Tongue (tissue), 2 donors: ENCODE results near the gene SLCO2A1. TPM values are rescaled to one million over a fixed set of nuclear protein-coding genes. Genes with fewer than 3 reads are reported as not detected.

ENCODE experiments used
- DNase-seq: peaks from one replicate; pipeline ENCODE4 v3.0.0-alpha.2; 2015
- total RNA-seq: library from RNA; depleted of rRNA; stranded (reverse); fragments of >200 nt; gene quantifications from one replicate; pipeline ENCODE4 v1.2.3, GENCODE V29; 2014

The SLCO2A1 gene
- total RNA-seq, 1 donor from 2014 or later: 1.5 TPM

GRCh38 chr3:134060561-134061385 lies 31.0 kb upstream of the SLCO2A1 start:
- no peak for DNase-seq

GRCh38 chr3:134059671-134060560 lies 30.2 kb upstream of the SLCO2A1 start:
- DNase-seq: no peak

- no peak for DNase-seq
These were observed 29.4 kb upstream of the SLCO2A1 start for GRCh38 chr3:134059035-134059601.

GRCh38 chr3:134057654-134058110 lies 28.0 kb upstream of the SLCO2A1 start:
- no peak for DNase-seq

GRCh38 chr3:134057006-134057653 lies 27.4 kb upstream of the SLCO2A1 start:
- no peak for DNase-seq

GRCh38 chr3:134056464-134056891 lies 26.8 kb upstream of the SLCO2A1 start:
- DNase-seq: no peak

GRCh38 chr3:134055661-134056060 lies 25.9 kb upstream of the SLCO2A1 start:
- no peak for DNase-seq

GRCh38 chr3:134054881-134055280 lies 25.2 kb upstream of the SLCO2A1 start:
- no peak for DNase-seq

GRCh38 chr3:134054231-134054630 lies 24.5 kb upstream of the SLCO2A1 start:
- DNase-seq: no peak

GRCh38 chr3:134052370-134052769 lies 22.6 kb upstream of the SLCO2A1 start:
- no peak for DNase-seq

GRCh38 chr3:134049676-134050075 lies 20.0 kb upstream of the SLCO2A1 start:
- DNase-seq: no peak

- no peak for DNase-seq
These were observed 18.7 kb upstream of the SLCO2A1 start for GRCh38 chr3:134048278-134048996.

GRCh38 chr3:134044459-134044858 lies 14.7 kb upstream of the SLCO2A1 start:
- DNase-seq: no peak

GRCh38 chr3:134040066-134040465 lies 10.3 kb upstream of the SLCO2A1 start:
- DNase-seq: no peak

GRCh38 chr3:134039161-134039862 lies 9.6 kb upstream of the SLCO2A1 start:
- no peak for DNase-seq

- no peak for DNase-seq
These were observed 9.0 kb upstream of the SLCO2A1 start for GRCh38 chr3:134038716-134039115.

- no peak for DNase-seq
These were observed 8.4 kb upstream of the SLCO2A1 start for GRCh38 chr3:134038071-134038491.

- no peak for DNase-seq
These were observed 7.4 kb upstream of the SLCO2A1 start for GRCh38 chr3:134037168-134037567.

GRCh38 chr3:134036291-134036690 lies 6.6 kb upstream of the SLCO2A1 start:
- DNase-seq: no peak

- no peak for DNase-seq
These were observed 6.1 kb upstream of the SLCO2A1 start for GRCh38 chr3:134035836-134036235.
